ENCODE results near the gene PHC2. TPM values are rescaled to one million over a fixed set of nuclear protein-coding genes. Genes with fewer than 3 reads are reported as not detected.
A peak's percentile ranks its signal among the peaks of the same experiment; 100 is the strongest.

The PHC2 gene
- total and polyA plus RNA-seq, 9 of the 15 experiments (the other 6 are each of a cell fraction or from before 2014, with no cell fraction given) = 3.1 to 67.6 (median 34.6) TPM

DNA sequence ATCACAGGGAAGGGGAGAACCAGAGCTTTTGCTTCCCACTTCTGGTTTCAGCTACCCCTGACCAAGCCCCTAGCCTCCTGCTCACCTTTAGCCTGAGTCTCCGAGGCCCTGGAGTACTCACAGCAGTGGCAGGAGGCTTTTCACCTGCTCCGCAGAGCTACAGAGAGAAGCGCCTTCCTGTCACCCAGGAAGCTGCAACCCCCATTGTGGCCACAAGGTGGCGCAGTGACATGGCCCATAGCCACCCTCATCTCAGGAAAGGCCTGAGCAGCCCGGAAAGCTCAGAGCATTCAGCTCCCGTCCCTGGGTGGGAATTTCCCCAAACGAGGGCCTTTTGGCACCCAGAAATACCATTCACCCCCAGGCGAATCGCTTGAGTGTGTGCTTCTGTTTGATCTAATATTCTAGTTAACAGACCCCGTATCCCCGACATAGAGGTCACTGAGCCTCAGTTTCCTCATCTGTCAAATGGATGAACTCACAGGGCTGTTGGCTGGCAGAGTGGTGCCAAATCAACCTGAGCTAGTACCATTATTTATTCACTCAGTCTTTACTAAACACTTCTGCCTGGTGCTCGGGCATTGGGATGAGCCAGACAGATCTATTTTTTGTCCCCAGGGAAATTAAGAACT, 135.3 kb downstream of the PHC2 start (continued):
- TF ChIP-seq, protein P1, sequence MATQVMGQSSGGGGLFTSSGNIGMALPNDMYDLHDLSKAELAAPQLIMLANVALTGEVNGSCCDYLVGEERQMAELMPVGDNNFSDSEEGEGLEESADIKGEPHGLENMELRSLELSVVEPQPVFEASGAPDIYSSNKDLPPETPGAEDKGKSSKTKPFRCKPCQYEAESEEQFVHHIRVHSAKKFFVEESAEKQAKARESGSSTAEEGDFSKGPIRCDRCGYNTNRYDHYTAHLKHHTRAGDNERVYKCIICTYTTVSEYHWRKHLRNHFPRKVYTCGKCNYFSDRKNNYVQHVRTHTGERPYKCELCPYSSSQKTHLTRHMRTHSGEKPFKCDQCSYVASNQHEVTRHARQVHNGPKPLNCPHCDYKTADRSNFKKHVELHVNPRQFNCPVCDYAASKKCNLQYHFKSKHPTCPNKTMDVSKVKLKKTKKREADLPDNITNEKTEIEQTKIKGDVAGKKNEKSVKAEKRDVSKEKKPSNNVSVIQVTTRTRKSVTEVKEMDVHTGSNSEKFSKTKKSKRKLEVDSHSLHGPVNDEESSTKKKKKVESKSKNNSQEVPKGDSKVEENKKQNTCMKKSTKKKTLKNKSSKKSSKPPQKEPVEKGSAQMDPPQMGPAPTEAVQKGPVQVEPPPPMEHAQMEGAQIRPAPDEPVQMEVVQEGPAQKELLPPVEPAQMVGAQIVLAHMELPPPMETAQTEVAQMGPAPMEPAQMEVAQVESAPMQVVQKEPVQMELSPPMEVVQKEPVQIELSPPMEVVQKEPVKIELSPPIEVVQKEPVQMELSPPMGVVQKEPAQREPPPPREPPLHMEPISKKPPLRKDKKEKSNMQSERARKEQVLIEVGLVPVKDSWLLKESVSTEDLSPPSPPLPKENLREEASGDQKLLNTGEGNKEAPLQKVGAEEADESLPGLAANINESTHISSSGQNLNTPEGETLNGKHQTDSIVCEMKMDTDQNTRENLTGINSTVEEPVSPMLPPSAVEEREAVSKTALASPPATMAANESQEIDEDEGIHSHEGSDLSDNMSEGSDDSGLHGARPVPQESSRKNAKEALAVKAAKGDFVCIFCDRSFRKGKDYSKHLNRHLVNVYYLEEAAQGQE (IDR thresholded peaks at IDR 0.05; ENCODE audit: borderline replicate concordance) = peak; percentile 93
- TF ChIP-seq, protein P1 (CRISPR knock-in tag; IDR thresholded peaks at IDR 0.05; ENCODE audit: low read depth) = 0 out of 2 replicates have a peak, but pooled peaks have one; percentile 40
- TF ChIP-seq NR0B1 (IDR thresholded peaks at IDR 0.05; ENCODE audit: partially characterized antibody) (no peak), ETV5 (CRISPR knock-in tag; IDR thresholded peaks at IDR 0.05; ENCODE audit: low read depth) (peak; percentile 36; the same call in 1 of the 2 replicates), SMARCA5 (IDR thresholded peaks at IDR 0.05) (peak; percentile 55; the same call in 1 of the 2 replicates), ZFP30 (CRISPR knock-in tag; IDR thresholded peaks at IDR 0.05; ENCODE audit: borderline replicate concordance) (no peak), MAZ (CRISPR knock-in tag; conservative IDR thresholded peaks at IDR 0.05 in 1 of 2, IDR thresholded peaks at IDR 0.05 in 1 of 2) (peak in 1 of 2 experiments; percentile 43; a peak in 2 of 4 replicates), SMAD4 (CRISPR knock-in tag; conservative IDR thresholded peaks at IDR 0.05) (0 out of 2 replicates have a peak, but pooled peaks have one; percentile 15), CBX1 (IDR thresholded peaks at IDR 0.05; ENCODE audit: low read depth) (no peak), EZH2 (IDR thresholded peaks at IDR 0.05; ENCODE audit: borderline replicate concordance, low read depth, low read length) (no peak), CREM (IDR thresholded peaks at IDR 0.05; ENCODE audit: low read depth) (0 out of 2 replicates have a peak, but pooled peaks have one; percentile 27), JUND (IDR thresholded peaks at IDR 0.05; ENCODE audit: borderline replicate concordance, low read depth, low read length) (no peak), JUND (tag; IDR thresholded peaks at IDR 0.05; ENCODE audit: borderline replicate concordance, low read depth, low read length) (no peak), FOXA3 (CRISPR knock-in tag; conservative IDR thresholded peaks at IDR 0.05 in 1 of 2, IDR thresholded peaks at IDR 0.05 in 1 of 2) (no peak), NONO (IDR thresholded peaks at IDR 0.05; ENCODE audit: low read depth in 2 of 2, low read length in 1 of 2) (peak in 1 of 2 experiments; percentile 22; a peak in 1 of 4 replicates), XRCC5 (IDR thresholded peaks at IDR 0.05; ENCODE audit: low read depth, low read length) (peak; percentile 48)
- TF ChIP-seq, protein P2, sequence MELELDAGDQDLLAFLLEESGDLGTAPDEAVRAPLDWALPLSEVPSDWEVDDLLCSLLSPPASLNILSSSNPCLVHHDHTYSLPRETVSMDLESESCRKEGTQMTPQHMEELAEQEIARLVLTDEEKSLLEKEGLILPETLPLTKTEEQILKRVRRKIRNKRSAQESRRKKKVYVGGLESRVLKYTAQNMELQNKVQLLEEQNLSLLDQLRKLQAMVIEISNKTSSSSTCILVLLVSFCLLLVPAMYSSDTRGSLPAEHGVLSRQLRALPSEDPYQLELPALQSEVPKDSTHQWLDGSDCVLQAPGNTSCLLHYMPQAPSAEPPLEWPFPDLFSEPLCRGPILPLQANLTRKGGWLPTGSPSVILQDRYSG (tag; conservative IDR thresholded peaks at IDR 0.05; ENCODE audit: low read depth) = no peak

Data from K562 (cell line).